ENCODE data around the gene GPBP1.

Gene GPBP1

GRCh38 chr5:57207007-57207653 is 33.3 kb downstream of the GPBP1 start:
- intact Hi-C loops (cut with DNase I), result no loop called here
- peak in 1 of 10 donors; percentile 53 for DNase-seq

GRCh38 chr5:57207681-57208080 is 33.8 kb downstream of the GPBP1 start:
- intact Hi-C loops (cut with DNase I), result no loop called here
- DNase-seq, result no peak

- intact Hi-C loops (cut with DNase I), result no loop called here
- no peak for DNase-seq
Measured at GRCh38 chr5:57209316-57210040, 35.6 kb downstream of the GPBP1 start.

GRCh38 chr5:57210633-57211032 is 36.8 kb downstream of the GPBP1 start:
- intact Hi-C loops (cut with DNase I), result no loop called here
- DNase-seq, result no peak

GRCh38 chr5:57211039-57211438 is 37.2 kb downstream of the GPBP1 start:
- DNase-seq, result no peak
- intact Hi-C loops (cut with DNase I), result no loop called here

GRCh38 chr5:57215629-57216195 is 41.9 kb downstream of the GPBP1 start:
- DNase-seq, result no peak
- intact Hi-C loops (cut with DNase I), result no loop called here

GRCh38 chr5:57216714-57217113 is 42.9 kb downstream of the GPBP1 start:
- intact Hi-C loops (cut with DNase I), result no loop called here
- no peak for DNase-seq

GRCh38 chr5:57219386-57219785 is 45.5 kb downstream of the GPBP1 start:
- intact Hi-C loops (cut with DNase I), result no loop called here
- DNase-seq, result no peak

- intact Hi-C loops (cut with DNase I), result loop anchor here (1.0 to 5.0 kb wide), 4 partner anchors 48 to 951 kb away; partner anchors contain the start of gene MIER3
- DNase-seq, result no peak
Measured at GRCh38 chr5:57221049-57221568, 47.2 kb downstream of the GPBP1 start.

GRCh38 chr5:57225553-57225952 is 51.7 kb downstream of the GPBP1 start:
- intact Hi-C loops (cut with DNase I), result no loop called here
- no peak for DNase-seq

GRCh38 chr5:57229313-57229712 is 55.5 kb downstream of the GPBP1 start:
- DNase-seq, result peak in 1 of 10 donors; percentile 26
- intact Hi-C loops (cut with DNase I), result no loop called here

GRCh38 chr5:57231607-57232006 is 57.7 kb downstream of the GPBP1 start:
- DNase-seq, result no peak
- intact Hi-C loops (cut with DNase I), result no loop called here

- intact Hi-C loops (cut with DNase I), result no loop called here
Measured at GRCh38 chr5:57232293-57233033, 58.6 kb downstream of the GPBP1 start.

GRCh38 chr5:57243286-57244137 is 69.7 kb downstream of the GPBP1 start:
- no peak for DNase-seq
- intact Hi-C loops (cut with DNase I), result no loop called here

More at GRCh38 chr5:57232293-57233033, 58.6 kb downstream of the GPBP1 start:
- no peak for DNase-seq

GRCh38 chr5:57244331-57244730 is 70.5 kb downstream of the GPBP1 start:
- no peak for DNase-seq
- intact Hi-C loops (cut with DNase I), result no loop called here

- intact Hi-C loops (cut with DNase I), result no loop called here
- no peak for DNase-seq
Measured at GRCh38 chr5:57246426-57246825, 72.6 kb downstream of the GPBP1 start.

GRCh38 chr5:57247765-57248164 is 73.9 kb downstream of the GPBP1 start:
- intact Hi-C loops (cut with DNase I), result no loop called here
- no peak for DNase-seq

GRCh38 chr5:57249265-57249874 is 75.5 kb downstream of the GPBP1 start:
- intact Hi-C loops (cut with DNase I), result no loop called here

GRCh38 chr5:57258052-57258451 is 84.2 kb downstream of the GPBP1 start:
- no peak for DNase-seq
- intact Hi-C loops (cut with DNase I), result no loop called here

More at GRCh38 chr5:57249265-57249874, 75.5 kb downstream of the GPBP1 start:
- no peak for DNase-seq
